Left ventricle myocardium superior (tissue), 1 donor: ENCODE results near the gene TSPAN14. TPM values are rescaled to one million over a fixed set of nuclear protein-coding genes. Genes with fewer than 3 reads are reported as not detected.

Experiments
- ATAC-seq: fragments of 200-7000 bp; cut with Tn5 transposase; one replicate; pipeline ENCODE4 v1.9.1; 2020; ENCODE audit warnings: mild to moderate bottlenecking, moderate library complexity
- DNase-seq: peaks from one replicate; pipeline ENCODE4 v3.0.0-alpha.2; 2020
- intact Hi-C: fragments of 100-400 bp; cut with micrococcal nuclease; formaldehyde crosslinking; loops from one replicate; pipeline ENCODE4 v1.11.0; 2022
- total RNA-seq: library from RNA; stranded (reverse); fragmentation: NEBNext Ultra II Directional; extraction: Animal tissue kit (Norgen Biotek cat#: 25700); gene quantifications from one replicate; pipeline ENCODE4 v1.2.1, GENCODE V29; 2021
- donor health status: DM: no; HTN: yes; CAD: no; lungs with severe emphysema.

The TSPAN14 gene
- total RNA-seq, 1 donor from 2014 or later, result 41.2 TPM

- intact Hi-C loops, result no loop called here
- DNase-seq, result no peak
- ATAC-seq, result peak; percentile 2
Measured at GRCh38 chr10:80498078-80498832, 44.1 kb downstream of the TSPAN14 start.

GRCh38 chr10:80498833-80499741 lies 45.0 kb downstream of the TSPAN14 start:
- peak; percentile 89 for ATAC-seq
- peak; percentile 92 for DNase-seq
- intact Hi-C loops, result no loop called here

- intact Hi-C loops, result no loop called here
- ATAC-seq, result peak; percentile 24
- DNase-seq, result peak; percentile 72
Measured at GRCh38 chr10:80500572-80501380, 46.7 kb downstream of the TSPAN14 start.

GRCh38 chr10:80501381-80501912 lies 47.3 kb downstream of the TSPAN14 start:
- DNase-seq, result no peak
- intact Hi-C loops, result no loop called here

GRCh38 chr10:80501913-80502521 lies 47.9 kb downstream of the TSPAN14 start:
- intact Hi-C loops, result no loop called here
- no peak for DNase-seq
- ATAC-seq, result no peak

More at GRCh38 chr10:80501381-80501912, 47.3 kb downstream of the TSPAN14 start:
- no peak for ATAC-seq

GRCh38 chr10:80502621-80503583 lies 48.8 kb downstream of the TSPAN14 start:
- ATAC-seq (no peak), DNase-seq (no peak)
- intact Hi-C loops, result no loop called here

GRCh38 chr10:80503584-80504157 lies 49.6 kb downstream of the TSPAN14 start:
- no peak for DNase-seq
- no peak for ATAC-seq
- intact Hi-C loops, result loop anchor here (2.0 kb wide), 1 partner anchor 59 kb away; no protein-coding TSS in a partner anchor

GRCh38 chr10:80504158-80504811 lies 50.2 kb downstream of the TSPAN14 start:
- ATAC-seq (peak; percentile 28), DNase-seq (no peak)
- intact Hi-C loops, result loop anchor here (2.0 kb wide), 1 partner anchor 59 kb away; no protein-coding TSS in a partner anchor

- intact Hi-C loops, result loop anchor here (2.0 kb wide), 1 partner anchor 60 kb away; no protein-coding TSS in a partner anchor
- DNase-seq (no peak), ATAC-seq (peak; percentile 1)
Measured at GRCh38 chr10:80504897-80505465, 50.9 kb downstream of the TSPAN14 start.

GRCh38 chr10:80506189-80506575 lies 52.1 kb downstream of the TSPAN14 start:
- intact Hi-C loops, result no loop called here

GRCh38 chr10:80506836-80507487 lies 52.9 kb downstream of the TSPAN14 start:
- ATAC-seq (no peak), DNase-seq (no peak)
- intact Hi-C loops, result no loop called here

More at GRCh38 chr10:80506189-80506575, 52.1 kb downstream of the TSPAN14 start:
- no peak for DNase-seq
- no peak for ATAC-seq

GRCh38 chr10:80509108-80509402 lies 54.9 kb downstream of the TSPAN14 start:
- DNase-seq (no peak), ATAC-seq (no peak)
- intact Hi-C loops, result no loop called here

- intact Hi-C loops, result no loop called here
- ATAC-seq (peak; percentile 61), DNase-seq (no peak)
Measured at GRCh38 chr10:80509403-80510161, 55.5 kb downstream of the TSPAN14 start.

- ATAC-seq, result no peak
Measured at GRCh38 chr10:80512031-80512526, 58.0 kb downstream of the TSPAN14 start.

GRCh38 chr10:80513106-80513505 lies 59.0 kb downstream of the TSPAN14 start:
- DNase-seq (no peak), ATAC-seq (no peak)
- intact Hi-C loops, result no loop called here

More at GRCh38 chr10:80512031-80512526, 58.0 kb downstream of the TSPAN14 start:
- intact Hi-C loops, result no loop called here
- no peak for DNase-seq
